ENCODE measurements around the gene POU2F1.

Gene POU2F1

DNA sequence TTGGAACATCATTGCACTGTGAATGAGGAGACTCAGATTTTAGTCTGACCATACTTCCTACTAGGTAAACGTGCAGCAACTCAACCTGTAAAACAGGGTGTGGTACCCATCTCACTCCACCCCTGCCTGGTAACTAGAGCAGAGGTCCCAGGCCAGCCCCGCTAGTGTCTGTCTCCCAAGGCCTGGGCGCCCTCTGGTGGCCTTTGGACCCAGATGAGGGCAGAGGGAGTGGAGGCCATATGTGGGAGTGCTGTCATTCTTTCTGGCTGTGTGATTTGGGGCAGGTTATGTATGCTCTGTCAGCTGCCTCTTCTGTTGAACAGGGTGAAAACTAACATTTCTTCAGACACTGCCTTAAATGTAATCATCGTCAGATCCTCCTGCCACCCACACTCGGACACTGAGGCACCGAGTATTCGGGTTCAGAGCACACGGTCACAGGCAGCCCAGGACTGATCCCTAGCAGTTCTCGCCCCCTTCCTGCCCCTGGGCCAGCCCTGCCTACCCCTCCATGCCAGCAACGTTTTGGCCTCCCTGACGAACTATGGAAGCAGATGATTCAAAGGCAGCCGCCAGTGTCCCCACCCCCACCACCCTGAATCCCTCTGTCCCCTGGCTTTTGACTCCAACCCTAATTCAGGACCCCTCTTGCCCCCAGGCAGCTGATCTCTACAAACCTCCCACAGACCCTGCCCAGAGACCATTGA, 221.6 kb downstream of the POU2F1 start:
- peak; percentile 69 to 72 for DNase-seq (ENCODE audit: low read depth in 2 of 2)

DNA sequence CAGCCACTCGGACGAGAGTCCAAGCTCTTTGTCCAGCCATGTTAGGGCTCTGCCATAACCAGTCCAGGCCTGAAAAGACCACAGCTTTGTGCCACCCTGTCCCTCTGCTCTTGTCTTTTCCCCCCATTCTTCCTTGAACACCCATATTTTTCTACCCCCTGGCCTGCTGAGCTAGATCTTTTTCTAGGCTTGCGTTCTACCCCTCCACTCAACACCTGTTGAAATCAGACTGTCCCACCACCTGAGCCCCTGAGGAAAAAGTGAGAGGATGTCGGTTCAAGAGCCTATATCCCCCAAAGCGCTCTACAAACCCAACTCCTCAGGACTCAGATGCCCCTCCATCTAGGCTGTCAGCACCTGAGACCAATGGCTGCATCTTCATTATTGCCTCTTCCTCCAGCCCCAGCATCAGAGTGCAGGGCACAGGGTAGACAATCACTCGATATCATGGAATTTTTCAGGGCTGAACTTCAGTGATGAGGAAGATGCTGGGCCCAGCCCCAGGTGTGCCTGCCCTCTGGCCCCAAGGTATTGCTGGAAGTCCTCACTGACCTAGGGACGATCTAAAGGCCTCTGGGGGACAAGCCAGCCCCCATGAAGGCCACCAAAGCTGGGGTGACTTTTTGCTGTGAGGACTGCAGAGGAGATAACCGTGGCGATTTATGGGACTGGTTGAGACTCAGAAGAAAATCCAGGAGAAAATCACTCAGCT, 222.3 kb downstream of the POU2F1 start:
- no peak for DNase-seq (ENCODE audit: low read depth in 2 of 2)

DNA sequence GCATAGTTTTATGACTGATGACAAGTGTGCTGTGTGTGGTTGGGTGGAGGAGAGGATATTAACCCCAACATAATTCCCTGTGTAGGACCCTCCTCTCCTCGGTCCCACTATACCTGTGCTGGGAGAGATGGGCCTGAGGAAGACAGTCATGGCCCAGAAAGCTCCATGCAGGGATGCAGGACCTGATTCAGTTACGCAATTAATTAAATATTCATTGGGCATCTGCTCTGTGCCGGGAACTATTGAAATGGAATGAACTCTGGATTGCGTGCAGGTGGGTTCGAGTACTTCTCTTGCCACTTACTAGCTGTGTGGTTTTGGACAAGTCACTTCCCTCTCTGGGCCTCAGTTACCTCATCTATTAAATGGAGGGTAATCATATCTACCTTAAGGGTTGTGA, 223.1 kb downstream of the POU2F1 start:
- DNase-seq (ENCODE audit: low read depth in 2 of 2), result no peak

GRCh38 chr1:167446966-167447365, 226.3 kb downstream of the POU2F1 start:
- no peak for DNase-seq (ENCODE audit: low read depth in 2 of 2)

DNA sequence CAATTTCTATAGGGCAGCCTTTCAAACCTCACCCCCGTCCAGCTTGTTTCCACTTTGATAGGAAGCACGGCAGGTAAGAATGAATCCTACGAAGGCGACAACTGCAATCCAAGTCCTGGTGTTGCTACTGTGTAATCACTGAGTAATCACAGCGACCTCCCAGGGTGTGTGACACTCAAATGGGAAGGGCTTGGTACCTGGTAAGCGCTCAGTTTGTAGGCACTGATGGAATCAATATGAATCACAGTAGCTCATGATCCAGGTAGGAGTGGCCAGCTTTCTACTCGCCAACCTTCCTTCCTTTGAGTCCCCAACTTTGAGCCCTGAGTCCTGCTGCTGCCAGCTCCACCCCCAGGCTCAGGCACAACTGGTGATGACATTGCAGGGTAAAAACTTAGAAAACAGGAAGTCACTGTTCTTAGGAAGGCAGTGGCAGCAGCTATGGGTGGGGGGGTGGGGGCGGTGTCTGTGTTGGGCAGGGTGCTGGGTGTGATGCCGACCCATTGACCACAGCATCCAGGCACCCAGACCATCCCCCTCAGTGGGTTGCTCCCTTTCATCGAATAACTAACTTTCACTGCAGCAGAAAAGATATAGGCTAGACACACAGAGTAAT, 226.9 kb downstream of the POU2F1 start:
- DNase-seq (ENCODE audit: low read depth in 2 of 2), result peak in 1 of 2 donors; percentile 46

DNA sequence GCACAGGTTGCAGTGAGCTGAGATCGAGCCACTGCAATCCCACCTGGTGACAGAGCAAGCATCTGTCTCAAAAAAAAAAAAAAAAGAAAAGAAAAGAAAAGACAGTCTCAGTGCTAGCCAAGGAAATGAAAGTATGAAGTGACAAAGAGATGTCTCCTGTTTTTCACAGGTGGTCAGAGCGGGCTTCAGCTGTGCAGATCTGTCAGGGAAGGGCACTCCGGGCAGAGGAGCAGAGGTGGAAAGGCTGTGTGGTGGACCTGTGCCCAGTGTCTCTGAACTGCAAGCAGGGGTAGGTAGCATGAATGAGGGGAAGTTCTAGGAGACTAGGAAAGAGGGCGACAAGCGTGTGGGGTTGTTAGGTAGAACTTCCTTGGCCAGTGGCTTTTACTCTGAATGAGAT, 230.2 kb downstream of the POU2F1 start:
- no peak for DNase-seq (ENCODE audit: low read depth in 2 of 2)

- no peak for DNase-seq (ENCODE audit: low read depth in 2 of 2)
These were observed 231.8 kb downstream of the POU2F1 start for GRCh38 chr1:167452483-167452882.

GRCh38 chr1:167453123-167453522, 232.4 kb downstream of the POU2F1 start:
- DNase-seq (ENCODE audit: low read depth in 2 of 2), result no peak

GRCh38 chr1:167454304-167454893, 233.7 kb downstream of the POU2F1 start:
- no peak for DNase-seq (ENCODE audit: low read depth in 2 of 2)

DNA sequence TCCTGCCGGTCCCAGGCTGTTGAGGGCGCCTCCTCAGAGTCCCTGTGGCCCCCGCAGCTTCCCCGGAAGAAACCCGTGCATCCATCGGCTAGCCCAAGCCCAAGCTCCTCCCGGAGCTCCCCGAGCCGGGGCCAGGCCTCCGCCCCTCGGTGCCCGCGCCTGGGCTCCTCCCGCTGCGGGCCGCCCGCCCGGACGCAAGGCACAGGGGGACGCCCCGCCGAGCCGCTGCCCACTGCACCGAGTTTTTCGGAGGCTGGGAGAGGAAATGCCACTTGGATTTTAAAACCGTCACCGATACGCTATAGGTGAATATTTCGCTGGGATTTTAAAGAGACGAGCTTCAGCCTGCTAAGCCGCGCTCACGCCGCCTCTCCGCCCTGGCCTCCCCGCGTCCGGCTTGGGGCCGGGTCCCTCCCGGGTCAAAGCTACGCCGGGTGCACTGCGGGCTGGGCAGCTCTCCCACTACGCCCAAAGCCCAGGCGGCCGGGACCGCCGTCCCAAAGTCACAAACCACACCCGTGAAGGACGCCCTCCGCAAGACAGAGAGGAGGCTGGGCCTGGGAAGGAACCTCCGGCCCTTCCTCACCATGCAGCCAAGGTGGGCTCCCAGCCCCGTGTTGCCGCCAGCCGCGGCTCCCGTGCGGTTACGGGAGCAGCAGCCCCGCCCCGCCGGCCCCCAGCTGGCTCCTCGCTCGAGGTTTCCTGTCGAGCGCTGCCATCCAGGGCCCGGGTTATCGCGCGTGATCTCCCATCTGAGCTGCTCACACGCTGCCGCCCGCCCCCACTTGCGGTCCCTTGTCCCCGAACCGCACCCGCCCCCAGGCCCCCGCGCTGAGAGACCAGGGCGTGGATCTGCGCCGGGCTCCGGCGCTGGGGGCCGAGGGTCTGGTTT, 234.5 kb downstream of the POU2F1 start:
- peak; percentile 63 to 67 for DNase-seq (ENCODE audit: low read depth in 2 of 2)

DNA sequence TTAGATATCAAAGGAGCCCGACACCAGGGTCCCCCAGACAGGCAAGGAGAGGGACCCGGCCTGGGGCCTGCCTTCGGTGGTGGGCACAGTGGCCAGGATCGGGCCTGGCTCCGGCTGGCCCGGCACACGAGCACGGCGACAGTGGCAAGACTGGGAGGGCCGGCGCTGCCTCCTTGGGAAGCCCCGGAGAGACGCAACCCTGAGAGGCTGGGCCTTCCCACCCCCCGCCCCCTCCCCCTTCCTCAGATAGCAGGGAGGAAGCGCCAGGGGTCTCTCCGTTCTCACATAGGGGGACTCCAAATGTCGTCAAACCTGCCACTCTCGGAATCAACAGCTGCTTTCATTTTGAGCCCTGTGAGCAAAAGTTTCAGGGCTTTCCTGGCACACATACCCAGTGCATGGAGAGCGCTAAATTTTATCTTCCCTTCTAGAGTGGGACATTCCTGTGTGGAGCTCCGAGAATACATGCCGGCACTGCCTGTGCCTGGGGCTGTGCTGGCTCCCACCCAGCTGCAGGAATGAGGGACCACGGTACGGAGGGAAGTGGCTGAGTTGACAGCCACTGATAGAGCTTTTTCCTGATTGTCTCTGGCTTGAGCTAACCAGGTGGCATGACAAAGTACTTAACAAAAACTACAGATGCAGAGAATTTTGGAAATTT, 235.2 kb downstream of the POU2F1 start:
- DNase-seq (ENCODE audit: low read depth in 2 of 2), result no peak

DNA sequence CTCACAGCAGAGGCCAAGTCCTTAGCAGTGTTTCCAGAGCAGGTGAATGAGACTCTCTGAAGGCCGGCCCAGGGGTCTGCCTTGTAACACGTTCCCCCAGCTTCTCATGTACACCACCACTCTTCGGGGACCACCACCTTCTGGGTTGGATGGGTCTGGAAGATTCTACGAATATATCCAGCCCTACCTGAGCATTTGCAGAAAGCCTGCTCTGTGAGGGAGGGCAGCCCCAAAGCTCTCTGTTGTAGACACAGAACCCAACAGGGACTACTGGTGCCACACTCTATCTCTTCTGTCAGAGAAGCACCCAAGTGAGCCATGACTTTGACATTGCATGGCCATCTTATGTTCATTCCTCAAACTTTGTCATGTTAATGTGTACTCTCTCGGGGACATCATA, 235.8 kb downstream of the POU2F1 start:
- DNase-seq (ENCODE audit: low read depth in 2 of 2), result no peak

DNA sequence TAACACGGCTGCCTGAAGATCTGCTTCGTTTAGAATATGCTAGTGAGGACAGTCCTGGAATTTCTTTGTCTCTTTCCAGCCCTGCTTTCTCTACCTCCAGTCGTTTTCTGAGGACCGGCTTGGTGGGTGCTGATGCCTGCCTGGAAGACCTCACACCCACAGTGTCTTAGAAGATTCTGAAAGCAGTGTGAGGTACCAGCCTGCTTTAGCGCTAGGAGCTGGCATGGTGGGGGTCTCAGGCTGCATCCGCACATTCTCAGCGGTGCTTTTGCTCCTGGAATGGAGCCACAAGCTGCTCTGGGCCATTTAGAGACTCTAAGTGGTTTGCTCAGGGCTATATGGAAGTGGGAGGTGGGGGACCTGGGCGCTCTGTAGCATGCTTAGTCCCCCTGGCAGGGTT, 236.2 kb downstream of the POU2F1 start:
- DNase-seq (ENCODE audit: low read depth in 2 of 2), result no peak

GRCh38 chr1:167457936-167458584, 237.4 kb downstream of the POU2F1 start:
- no peak for DNase-seq (ENCODE audit: low read depth in 2 of 2)

DNA sequence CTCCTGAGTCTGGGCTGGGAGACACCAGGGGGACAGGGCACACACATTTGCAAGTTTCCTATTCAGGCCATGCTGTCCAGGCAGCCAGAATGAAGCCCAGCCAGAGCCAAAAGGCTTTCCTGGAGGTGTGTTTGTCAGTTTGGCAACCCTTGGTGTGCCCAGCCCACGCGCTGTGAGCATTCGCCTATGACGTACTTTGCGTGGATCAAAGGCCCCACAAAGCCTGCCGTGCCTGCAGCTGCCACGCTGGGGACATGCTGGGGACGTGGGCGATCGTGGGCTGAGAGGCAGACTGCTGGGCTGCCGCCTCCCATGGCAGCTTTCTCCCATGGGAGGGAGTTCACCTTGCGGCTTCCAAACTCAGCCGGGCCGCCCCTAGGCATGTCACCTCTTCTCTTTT, 240.2 kb downstream of the POU2F1 start:
- DNase-seq (ENCODE audit: low read depth in 2 of 2), result no peak

DNA sequence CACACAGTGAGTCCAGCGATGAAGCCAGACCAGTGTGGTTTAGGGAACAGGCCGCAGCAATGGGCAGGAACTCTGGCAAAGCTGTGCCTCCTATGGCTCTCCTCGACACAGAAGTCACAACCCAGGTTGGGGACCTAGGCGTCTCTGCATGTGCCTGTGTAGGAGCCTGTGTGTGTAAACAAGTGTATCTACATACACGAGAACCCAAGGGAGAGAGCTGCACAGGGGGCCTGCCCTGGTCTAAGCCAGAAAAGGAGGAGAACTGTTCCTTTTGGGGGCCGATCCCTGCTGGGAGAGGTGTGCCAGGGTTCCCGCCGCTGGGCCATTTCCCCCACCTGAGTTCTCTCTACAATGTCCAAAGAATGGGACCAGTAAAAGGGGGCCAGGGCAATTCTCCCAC, 241.7 kb downstream of the POU2F1 start:
- DNase-seq (ENCODE audit: low read depth in 2 of 2), result no peak

- no peak for DNase-seq (ENCODE audit: low read depth in 2 of 2)
These were observed 242.4 kb downstream of the POU2F1 start for GRCh38 chr1:167463080-167463479.

GRCh38 chr1:167463875-167464575, 243.3 kb downstream of the POU2F1 start:
- DNase-seq (ENCODE audit: low read depth in 2 of 2), result no peak

DNA sequence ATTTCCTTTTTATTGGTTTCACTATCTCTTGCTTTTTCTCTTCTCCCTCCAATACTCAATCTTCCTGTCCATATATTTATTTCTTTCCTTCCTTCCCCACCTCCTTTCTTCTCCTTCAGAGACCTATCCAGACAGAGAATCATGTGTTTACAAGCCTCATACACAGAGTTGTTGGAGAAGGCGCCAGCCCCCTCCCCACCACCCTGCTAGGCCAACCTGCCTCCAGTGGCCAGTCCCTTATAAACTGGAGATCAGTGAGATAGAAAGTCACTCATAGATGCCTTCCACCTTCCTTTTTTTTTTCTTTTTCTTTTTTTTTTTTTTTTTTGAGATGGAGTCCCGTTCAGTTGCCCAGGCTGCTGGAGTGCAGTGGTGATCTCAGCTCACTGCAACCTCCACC, 244.3 kb downstream of the POU2F1 start:
- no peak for DNase-seq (ENCODE audit: low read depth in 2 of 2)

DNA sequence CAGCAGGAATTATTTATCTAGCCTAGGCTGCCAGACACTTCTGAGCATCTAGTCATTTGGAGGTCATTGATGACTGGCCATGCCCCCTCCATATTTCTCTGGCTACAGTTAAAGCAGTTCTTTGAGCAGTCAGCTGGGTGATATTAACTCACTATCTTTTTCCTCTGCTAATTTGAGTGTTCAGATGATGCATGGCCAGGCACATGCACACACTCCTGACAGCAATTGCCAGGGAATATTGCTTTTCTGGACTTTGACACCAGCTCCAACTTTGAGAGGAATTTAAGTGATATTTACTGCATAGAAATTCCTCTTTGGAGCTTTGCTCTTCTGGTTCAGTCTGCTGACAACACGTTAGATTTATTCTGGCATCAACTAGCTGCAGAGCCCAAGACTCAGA, 245.1 kb downstream of the POU2F1 start:
- no peak for DNase-seq (ENCODE audit: low read depth in 2 of 2)
